Keratinocyte (primary cell): ENCODE measurements around the gene DTX3L.

Source experiments
- CTCF ChIP-seq, 3 experiments: IDR thresholded peaks in 1 of 3; conservative IDR thresholded peaks in 1 of 3; optimal IDR thresholded peaks in 1 of 3; 2 replicates in 2 of 3; 3 replicates in 1 of 3; pipeline versions ENCODE3 to v1.5.1; 2011; ENCODE audit warnings: low read length in 3 of 3, mild to moderate bottlenecking in 3 of 3, moderate library complexity in 2 of 3, control low read depth in 1 of 3, inconsistent platforms in 1 of 3; ENCODE audit not compliant: insufficient read depth in 2 of 3; ENCODE audit errors: extremely low read depth in 1 of 3
- EZH2 ChIP-seq: IDR thresholded peaks from one replicate; pipeline ENCODE4 v1.6.1; 2012; ENCODE audit warnings: inconsistent platforms, mild to moderate bottlenecking, low read length, moderate library complexity

- no peak for TF ChIP-seq CTCF (optimal IDR thresholded peaks at IDR 0.05 in 1 of 3, IDR thresholded peaks at IDR 0.05 in 1 of 3, conservative IDR thresholded peaks at IDR 0.05 in 1 of 3; ENCODE audit: extremely low read depth in 1 of 3, insufficient read depth in 2 of 3, low read length in 3 of 3)
- TF ChIP-seq EZH2, result no peak
Observed at GRCh38 chr3:122612696-122613095, 48.6 kb downstream of the DTX3L start.
